ENCODE data around the gene C16orf92.
"Not testable (repeated sequence)": the region's sequence is repeated elsewhere in the genome, so short reads cannot be mapped to it uniquely, and the experiment has no call there.

Gene C16orf92

DNA sequence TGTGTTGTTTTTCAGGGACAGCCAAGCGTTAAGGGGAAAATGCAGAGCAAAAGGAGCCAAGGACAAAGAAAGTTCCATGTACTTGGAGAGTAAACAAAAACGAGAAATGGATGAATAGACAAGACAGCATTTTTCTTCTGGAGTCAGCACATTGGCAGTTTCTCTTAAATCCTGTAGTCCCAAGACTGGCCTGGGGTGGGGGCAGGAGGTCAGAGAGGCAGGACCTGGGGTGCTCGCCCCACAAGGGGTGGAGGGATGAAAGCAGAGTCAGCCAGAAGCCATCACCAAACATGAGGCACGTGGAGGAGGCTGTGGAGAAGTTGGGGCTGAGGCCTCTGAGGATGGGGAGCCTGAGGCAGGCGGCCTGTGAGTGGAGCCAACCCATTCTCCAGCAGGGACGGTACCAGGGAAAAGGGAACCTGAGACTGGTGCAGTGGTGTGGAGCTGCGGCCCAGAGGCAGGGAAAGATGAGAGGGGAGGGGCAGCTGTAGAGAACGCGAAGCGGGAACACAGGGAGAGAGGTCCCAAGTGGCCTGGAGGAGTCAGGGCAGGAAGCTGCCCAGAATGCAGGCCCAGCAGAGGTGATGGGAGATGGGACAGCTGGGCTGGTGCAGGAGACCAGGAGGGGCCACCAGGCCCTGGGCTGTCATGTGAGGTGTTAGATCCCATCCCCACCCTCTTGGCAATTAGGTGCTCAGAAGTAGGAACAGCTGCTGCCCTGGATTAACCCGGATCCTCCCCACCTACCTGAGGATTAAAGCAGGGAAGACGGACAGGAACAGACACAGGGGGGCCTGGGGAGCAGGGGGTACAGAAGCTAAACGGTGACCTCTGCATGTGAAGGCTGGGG, 4.8 kb downstream of the C16orf92 start:
- no peak for DNase-seq (ENCODE audit: low spot score)

DNA sequence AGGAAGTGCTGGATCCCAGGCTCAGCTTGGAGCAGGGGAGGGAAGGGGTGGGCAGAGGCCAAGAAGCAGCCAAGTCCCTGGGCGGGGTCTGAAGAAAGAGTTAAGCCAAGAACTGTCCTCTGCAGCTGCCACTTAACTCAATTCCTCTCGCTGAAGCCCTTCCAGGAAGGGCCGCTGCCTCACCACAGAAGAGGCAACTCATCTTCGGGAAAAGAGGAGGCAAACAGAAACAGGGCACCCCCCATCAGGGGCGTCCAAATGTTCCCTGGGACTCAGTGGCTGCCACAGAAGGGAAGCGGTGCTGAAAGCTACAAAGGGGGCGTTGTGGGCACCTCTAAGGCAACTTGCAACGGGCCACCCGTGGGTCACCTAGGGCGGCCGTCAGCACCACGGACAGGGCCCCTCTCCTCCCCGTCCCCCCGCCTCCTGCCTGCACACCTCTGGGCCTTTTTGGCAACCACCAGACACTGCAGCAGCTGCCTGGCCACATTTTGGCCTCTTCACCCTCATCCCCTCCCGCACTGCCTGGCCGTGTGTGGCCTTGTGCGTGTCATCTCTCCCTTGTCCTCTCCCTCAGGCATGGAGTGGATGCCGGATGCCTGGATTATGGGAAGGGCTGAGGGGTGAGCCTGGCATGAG, 5.6 kb downstream of the C16orf92 start:
- DNase-seq (ENCODE audit: low spot score) = peak; percentile 36

DNA sequence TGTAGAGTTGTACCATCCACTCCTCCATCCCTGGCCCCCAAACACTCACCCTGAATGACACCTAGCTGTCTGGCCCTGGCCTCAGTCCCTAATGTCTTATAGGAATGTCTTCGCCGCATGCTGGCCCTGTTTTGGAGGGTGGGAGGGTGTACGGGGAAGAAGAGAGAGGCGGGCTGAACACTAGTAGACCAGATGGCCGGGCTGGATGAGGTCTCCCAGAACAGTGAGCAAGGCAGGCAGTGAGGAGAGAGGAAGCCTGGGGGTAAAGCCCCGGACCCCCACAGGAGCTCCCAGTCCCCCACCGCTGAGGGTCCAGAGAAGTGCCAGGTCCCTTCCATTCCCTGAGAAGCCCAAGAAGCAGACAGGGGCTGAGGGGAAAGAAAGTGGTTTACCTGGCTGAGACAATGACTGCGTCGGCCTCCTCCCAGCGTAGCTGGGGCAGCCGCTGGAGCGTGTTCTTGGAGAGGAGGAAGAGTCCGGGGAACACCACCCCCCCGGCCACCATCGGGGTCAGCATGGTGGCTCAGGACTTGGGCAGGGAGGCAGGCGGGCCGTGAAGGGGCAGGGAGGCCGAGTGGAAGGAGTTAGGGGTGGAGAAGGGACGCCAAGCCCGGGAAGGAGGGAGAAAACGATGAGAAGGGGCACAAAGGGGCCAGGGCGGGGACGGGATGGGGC, 7.2 kb downstream of the C16orf92 start:
- no peak for DNase-seq (ENCODE audit: low spot score)

DNA sequence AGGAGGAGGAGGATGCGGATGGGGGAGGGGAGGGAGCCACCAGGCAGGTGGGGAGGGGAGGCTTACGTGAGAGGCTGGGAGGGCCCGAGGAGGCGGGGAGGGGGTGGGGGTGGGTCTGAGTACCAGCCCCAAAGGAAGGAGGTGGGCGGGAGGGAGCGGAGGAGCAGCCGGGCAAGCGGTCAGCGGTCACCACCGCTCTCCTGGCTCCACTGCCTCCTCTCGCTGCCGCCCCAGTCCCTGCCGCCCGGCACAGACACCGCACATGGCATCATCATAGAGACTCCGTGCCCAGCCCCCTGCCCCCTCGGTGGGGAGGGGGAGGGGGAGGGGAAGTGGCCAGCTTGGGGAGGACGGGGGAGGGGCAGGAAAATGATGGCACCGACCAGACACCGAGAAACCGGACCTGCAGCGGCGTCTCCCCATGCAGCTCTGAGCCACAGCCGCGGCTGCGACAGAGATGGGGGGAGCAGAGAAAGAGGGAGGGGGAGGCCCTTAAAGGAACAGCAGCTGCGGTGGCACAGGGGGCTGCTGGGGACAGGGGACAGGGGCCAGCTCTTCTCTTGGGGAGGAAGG, 7.9 kb downstream of the C16orf92 start, which contains the start of gene TLCD3B:
Gene TLCD3B (minus strand): TSS at position 431 of the 573 bp plus-strand sequence. CDS start 744 bp downstream, outside the sequence.
- no peak for DNase-seq (ENCODE audit: low spot score)

DNA sequence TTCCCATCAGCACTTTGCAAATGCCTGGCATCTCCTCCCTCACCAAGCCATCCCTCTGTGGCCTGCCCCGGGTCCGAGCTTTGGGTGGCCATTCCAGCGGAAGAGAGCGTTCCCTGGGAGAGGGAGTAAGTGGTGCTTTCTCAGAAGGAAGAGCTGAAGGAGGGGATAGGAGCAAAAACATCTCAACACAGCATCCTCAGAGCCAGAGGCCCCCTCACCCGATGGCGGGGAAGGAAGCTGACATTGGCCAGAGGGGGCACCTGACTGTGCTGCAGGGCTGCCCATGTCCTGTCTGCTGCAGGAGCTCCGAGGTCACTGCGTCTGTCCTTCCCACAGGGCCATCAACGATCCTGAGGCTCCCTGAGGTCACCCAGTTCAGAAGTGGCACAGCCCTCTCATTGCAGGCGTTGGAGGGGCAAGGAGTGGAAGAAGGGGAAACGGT, 8.5 kb downstream of the C16orf92 start:
- DNase-seq (ENCODE audit: low spot score) = no peak

DNA sequence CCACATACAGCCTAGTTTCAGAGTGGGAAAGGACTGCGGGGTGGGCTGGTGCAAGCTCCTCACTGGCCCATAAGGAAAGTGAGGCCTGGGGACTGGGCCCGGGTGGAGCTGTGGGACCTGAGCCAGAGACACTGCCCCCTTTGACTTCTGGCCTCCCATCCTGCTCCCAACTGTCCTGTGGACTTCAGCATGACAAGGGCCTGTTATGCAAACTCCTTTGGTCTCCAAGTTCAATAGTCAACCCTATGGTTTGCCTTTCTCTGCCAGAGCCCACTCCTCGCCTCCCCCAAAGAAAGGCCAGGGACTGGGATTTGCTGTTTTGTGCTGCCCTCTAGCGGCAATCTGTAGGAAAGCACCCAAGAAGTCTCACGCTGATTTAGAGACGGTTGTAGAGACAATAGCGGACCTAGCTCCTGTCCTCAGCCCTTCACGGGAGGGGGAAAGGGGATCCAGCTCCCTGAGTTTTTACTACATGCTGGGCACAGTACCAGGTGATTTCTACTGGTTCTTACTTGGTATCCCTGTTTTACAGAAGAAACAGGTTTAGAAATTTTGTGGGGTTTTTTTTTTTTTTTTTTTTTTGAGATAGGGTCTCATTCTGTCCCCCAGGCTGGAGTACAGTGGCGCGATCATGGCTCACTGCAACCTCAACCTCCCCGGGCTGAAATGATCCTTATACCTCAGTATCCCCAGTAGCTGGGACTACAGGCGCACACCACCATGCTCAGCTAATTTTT, 9.3 kb downstream of the C16orf92 start:
- DNase-seq (ENCODE audit: low spot score) = peak; percentile 65

DNA sequence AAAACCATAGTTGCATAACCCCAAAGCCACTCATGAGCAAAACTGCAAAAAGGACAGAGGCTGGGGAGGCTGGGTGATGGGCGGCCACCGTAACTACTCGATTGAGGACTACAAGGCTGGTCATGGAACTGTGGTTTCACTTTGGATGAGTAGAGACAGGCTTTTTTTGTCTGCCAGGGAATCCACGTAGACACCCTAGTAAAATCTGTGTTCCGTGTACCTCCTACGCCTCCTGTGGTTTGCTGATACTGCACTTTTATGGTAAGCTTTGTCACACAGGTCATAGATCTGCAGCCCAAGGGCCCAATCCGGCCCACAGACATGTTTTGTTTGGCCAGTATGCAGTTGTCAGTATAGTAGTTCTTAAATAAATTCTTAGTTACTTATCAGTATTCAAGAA, 10.3 kb downstream of the C16orf92 start:
- no peak for DNase-seq (ENCODE audit: low spot score)

DNA sequence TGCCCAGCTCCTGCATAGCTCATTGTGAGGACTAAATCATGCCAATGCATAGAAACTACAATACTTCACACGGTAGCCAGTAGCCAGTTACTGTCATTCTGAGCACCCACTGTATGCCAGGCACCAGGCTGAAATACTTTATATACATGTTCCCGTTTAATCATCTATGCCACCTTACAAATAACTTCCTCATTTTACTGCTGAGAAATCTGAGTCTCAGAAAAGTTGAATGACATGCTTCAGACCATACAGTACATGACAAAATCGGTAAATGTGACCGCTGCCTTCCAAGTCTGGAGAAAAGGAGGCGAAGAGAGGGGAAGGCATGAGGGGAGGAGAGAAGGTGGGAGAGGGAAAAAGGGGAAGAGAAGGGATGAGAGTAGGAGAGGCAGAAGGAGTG, 17.2 kb downstream of the C16orf92 start:
- DNase-seq (ENCODE audit: low spot score) = no peak

DNA sequence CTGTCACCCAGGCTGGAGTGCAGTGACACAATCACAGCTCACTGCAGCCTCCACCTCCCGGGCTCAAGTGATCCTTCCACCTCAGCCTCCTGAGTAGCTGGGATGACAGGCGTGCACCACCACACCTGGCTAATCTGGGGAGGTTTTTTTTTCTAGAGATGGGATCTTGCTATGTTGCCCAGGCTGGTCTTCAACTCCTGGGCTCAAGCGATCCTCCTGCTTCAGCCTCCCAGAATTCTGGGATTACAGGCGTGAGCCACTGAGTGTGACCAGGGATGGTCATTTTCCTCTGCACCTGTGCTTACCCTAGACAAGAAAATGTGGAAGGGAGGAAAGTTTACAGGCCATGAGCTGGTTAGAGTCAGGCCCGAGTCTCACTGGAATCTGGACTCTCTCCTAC, 17.7 kb downstream of the C16orf92 start:
- DNase-seq (ENCODE audit: low spot score) = not testable (repeated sequence)

DNA sequence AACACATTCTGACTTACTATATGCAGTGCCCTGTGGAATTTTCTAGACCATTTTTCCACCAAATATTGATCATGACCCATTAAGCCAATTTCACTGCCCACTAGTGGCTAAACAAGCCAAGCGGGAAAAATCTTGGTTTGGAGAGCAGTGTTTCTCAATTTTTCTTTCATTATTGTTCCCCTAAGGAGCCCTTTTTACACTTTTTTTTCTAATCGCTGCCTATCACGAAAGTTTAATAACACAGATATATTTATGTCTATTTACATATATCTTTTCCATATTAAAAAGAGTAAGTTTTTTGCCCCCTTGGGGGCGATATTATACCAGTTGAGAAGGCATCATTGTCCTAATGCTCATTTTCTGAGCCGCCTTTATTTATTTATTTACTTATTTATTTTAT, 18.8 kb downstream of the C16orf92 start:
- peak; percentile 52 for DNase-seq (ENCODE audit: low spot score)

DNA sequence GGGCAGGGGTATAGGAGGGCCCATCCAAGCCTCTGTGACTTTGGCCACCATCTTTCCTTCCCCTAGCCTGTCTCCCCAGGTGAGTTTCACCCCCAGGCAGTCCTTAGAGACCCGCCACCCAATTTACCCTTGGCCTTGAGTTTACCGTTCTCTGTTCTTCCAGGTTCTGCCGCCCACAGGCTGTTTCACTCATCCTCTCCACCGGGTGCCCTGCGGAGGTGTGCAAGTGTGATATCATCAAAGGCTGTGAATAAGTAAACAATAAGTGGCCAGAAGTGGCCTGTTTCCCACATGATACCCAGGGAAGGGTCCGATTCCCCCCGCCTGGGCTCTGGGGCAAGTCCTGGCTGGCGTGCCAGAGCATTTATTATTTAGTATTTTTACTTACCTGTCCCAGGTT, 23.2 kb downstream of the C16orf92 start:
- no peak for DNase-seq (ENCODE audit: low spot score)

DNA sequence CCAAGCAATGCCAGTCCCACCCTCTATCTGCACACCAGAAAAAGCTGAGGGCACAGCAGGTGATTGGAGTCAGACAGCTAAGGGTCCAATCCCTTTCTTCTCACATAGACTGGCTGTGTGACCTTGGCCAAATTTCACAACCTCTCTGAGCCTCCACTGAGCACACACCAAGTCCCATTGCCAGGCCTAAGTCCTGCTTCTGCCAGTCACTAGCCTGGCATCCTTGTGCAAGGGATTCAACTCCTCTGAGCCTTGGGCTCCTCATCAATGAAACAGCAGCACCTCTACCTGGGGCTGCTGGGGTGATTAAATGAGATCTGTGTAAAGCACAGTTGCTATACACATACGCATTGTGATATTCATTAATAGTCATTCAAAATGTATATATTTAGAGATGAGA, 23.6 kb downstream of the C16orf92 start:
- DNase-seq (ENCODE audit: low spot score) = no peak

DNA sequence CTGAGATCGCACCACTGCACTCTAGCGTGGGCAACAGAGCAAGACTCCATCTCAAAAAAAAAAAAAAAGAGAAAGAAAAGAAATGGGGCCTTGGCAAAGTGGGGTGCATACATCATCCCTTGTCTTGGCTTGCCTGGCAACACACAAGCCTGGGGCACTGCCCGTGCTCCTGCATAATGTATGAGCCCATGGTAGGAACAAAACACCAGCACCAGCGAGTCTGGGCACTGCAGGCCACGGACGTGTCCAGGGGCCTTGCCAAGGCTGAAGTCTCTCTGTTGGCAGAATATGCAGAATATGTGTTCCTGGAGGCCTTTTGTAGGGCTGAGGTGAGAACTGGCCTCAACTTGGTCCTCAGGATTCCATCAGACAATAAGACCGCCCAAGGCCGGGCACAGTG, 26.9 kb downstream of the C16orf92 start:
- no peak for DNase-seq (ENCODE audit: low spot score)

DNA sequence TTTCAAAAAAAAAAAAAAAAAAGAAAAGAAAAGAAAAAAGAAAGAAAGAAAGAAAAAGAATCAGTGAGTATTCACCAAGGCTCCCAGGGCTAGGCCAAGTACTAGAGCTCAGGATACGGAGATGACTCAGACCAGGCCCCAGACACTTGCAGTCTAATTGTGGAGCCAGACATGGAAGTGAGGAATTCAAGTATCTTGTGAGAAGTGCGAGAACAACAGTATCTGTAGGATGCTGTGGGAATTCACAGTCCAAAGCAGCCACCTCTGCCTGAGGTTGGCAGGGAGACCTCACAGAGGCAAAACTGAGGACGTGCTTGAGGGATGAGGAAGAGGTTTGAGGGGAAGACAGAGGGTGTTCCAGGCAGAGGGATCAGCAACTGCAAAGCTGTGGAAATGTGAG, 28.5 kb downstream of the C16orf92 start:
- DNase-seq (ENCODE audit: low spot score) = peak; percentile 70

DNA sequence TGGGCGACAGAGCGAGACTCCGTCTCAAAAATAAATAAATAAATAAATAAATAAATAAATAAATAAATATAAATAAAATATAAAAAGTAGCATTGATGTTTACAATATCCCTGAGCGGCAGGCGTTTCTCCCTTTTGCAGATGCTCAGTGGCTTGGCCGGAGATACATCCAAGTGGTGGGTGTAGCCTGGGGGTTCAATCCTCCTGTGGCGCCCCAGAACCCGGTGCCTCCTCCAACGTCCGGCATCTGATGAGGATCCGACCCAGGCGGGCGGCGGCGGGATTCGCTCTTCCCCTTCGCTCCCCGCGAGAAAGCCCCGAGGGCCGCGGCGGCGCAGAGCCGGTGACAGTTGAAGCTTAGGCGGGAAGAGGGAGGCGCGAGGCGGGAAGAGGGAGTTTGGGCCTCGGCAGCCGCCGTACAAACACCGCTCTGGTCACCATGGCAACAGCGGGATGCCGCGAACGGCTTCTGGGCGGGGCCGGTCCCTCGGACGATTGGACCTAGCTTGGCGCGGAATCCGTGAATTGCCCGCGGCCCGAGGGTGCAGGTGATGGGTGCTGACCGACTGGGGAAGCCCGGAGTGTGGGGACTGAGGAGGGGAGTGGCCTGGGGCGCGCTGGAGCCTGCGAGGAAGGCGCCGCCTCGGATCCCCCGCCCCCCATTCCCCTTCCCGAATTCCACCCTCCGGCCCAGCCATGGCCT, 29.8 kb downstream of the C16orf92 start:
- DNase-seq (ENCODE audit: low spot score) = peak; percentile 93

DNA sequence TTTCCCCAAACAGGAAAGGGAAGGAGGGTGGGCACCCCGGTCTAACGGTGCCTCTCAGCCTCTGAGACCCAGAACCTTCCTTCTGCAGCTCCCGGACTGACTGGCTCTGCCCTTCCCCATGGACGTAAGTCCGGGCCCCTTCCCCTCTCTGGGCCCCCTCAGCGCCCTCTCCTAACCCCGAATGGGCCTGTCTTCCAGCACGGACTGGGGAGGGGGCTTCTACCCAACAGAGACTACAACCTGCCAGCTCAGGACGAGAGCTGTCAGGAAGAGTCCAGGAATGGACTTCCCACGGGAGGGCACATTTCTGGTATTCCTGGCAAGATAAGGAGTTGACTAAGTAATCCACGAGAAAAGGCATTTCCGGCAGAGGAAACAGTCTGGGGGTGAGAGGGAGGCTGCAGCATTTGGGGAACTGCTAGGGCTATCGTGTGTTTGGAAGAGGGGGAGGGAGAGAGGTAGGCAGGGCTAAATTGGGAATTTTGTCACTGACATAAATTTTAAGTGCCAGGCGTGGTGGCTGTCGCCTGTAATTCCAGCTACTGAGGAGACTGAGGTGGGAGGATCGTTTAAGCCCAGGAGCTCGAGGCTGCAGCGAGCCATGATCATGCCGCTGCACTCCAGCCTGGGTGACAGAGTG, 30.5 kb downstream of the C16orf92 start:
- DNase-seq (ENCODE audit: low spot score) = peak; percentile 80

DNA sequence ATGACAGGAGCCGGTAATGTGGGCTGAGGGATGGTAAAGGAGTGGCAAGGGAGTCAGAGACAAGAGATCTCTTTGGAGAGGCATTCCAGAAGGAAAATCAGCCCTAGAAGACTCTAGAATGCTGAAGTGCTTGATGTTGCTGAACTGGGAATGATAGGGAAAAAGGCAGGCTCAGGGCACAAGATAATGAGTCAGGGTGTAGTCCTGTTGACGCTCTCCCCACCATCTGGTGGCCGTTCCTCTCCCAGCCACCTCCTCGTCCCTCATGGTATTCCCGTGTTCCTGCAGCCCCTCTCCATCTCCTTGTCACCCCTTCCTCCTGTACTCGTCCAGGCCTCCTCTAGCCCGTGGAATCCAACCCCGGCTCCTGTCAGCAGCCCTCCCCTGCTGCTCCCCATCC, 31.5 kb downstream of the C16orf92 start:
- DNase-seq (ENCODE audit: low spot score) = no peak

DNA sequence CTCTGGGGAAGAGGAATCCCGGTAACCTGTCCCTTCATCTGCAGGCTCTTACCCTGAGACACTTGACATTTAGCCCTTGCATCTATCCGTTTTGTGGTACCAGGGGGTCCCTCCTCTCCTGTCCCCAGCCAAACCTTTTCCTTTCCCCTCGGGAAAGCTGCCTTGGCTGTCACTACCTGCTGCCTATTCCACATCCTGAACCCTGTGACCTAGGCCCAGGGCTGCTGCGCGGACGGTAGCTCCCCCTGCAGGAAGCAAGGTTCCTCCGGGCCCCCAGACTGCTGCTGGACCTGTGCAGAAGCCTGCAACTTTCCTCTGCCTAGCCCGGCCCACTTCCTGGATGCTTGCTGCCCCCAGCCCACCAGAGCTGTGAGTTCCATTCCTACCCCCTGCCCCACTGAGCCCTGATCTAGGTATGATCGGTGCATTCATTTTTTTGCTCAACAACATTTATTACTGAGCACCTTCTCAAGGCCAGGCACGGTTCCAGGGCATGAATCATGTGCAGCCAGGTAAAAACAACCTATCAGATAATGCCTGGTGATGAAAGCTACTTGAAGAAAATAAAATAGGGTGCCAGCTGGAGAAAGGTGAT, 32.1 kb downstream of the C16orf92 start:
- DNase-seq (ENCODE audit: low spot score) = no peak

DNA sequence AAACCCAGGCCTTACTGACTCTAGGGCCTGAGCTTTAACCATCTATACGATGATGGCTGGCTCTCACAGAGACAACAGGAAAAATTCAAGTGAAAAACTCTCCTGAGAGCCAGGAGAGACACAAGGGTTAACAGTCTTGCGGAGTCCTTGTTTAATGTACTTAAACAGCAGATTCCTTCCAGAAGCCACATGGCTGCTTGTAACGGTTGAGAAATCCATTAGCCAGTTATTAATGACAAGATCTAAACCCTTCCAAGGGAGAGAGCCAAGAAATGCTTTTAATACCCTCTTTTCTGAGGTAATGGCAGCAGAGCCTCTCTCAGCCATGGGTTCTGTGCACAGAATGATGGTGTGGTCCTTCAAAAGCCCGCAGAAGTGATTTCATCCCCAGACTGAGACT, 37.3 kb downstream of the C16orf92 start:
- DNase-seq (ENCODE audit: low spot score) = no peak

DNA sequence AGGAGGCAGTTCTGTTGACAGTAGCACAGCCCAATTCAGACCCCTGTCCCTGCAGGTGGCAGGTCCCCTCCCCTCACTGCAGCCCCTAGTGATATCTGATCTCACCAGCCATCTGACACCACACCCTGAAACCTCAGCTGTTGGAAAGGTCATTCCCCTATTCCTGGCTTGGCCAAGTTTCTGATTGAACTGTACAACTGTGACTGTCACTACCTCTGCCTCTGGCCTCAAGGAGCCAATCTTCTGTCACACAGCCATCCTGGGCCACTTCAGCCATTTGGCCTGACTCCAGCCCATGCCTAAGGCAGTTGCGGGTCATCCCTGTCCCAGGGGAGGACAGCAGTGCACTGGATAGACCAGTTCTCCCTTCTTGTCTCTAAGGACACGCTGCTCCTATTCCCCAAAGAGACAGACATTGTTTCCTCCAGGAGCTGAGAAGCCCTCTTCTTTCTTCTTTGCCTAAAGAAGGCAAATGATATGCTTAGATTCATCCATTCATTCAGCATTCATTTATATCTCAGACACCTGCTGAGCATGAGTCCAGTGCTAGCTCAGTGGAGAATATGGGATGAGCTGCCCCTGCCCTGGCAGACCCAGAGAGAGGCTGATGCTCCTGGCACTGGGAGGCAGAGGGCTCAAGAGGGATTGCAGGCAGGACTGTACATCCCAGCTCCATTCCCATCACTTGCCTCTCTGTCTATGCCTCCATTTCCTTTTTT, 38.0 kb downstream of the C16orf92 start:
- DNase-seq (ENCODE audit: low spot score) = no peak

Measured in RKO (cell line).